Cardiac muscle cell (in vitro differentiated cells and primary cell): Measurements from ENCODE around the gene QSOX1. TPM values are rescaled to one million over a fixed set of nuclear protein-coding genes. Genes with fewer than 3 reads are reported as not detected.

Source experiments
- DNase-seq, 2 donors: peaks; one replicate each; pipeline versions ENCODE4 v3.0.0 to v3.0.0-alpha.2; 2010 to 2017; ENCODE audit warnings: low read depth in 1 of 2, low spot score in 1 of 2
- H3K27ac ChIP-seq: fragments of 200-600 bp; sonication (generic); 2 replicates; pipeline ENCODE4 v1.5.1; 2016
- H3K27me3 ChIP-seq: fragments of 200-600 bp; sonication (generic); 2 replicates; pipeline ENCODE4 v1.6.0; 2016; ENCODE audit warnings: control low read depth
- H3K36me3 ChIP-seq: fragments of 200-600 bp; sonication (generic); 2 replicates; pipeline ENCODE4 v1.5.1; 2016; ENCODE audit warnings: control low read depth
- H3K4me1 ChIP-seq: fragments of 200-600 bp; sonication (generic); 2 replicates; pipeline ENCODE4 v1.8.1; 2017; ENCODE audit warnings: low read depth, mild to moderate bottlenecking, mixed run types
- H3K4me3 ChIP-seq: fragments of 200-600 bp; sonication (generic); 2 replicates; pipeline ENCODE4 v1.5.1; 2016; ENCODE audit warnings: mild to moderate bottlenecking
- H3K9me3 ChIP-seq: fragments of 200-600 bp; sonication (generic); 2 replicates; pipeline ENCODE4 v1.5.1; 2017; ENCODE audit warnings: low read depth, mild to moderate bottlenecking, control low read depth
- CTCF ChIP-seq: IDR thresholded peaks from 2 replicates; pipeline ENCODE4 v1.5.1; 2012; ENCODE audit warnings: low read depth, mild to moderate bottlenecking, low read length
- polyA plus RNA-seq: library from polyadenylated mRNA; unstranded; fragments of >200 nt; fragmentation: Nextera tagmentation; extraction: Ambion mirVana; gene quantifications from 2 replicates; pipeline ENCODE4 v1.2.1, GENCODE V29; 2016
- total RNA-seq: library from RNA; depleted of rRNA; stranded (reverse); fragments of >200 nt; gene quantifications from 2 replicates; pipeline ENCODE4 v1.2.3, GENCODE V29; 2016

The QSOX1 gene
- total and polyA plus RNA-seq, 2 experiments from 2014 or later: 23.2 to 37.8 TPM

GRCh38 chr1:180230791-180231505 is 76.3 kb downstream of the QSOX1 start:
- H3K4me3 ChIP-seq: peak overlapping the region; percentile 44
- TF ChIP-seq CTCF: no peak
- no peaks in the 10 kb centered on the region for H3K36me3 ChIP-seq
- no peak overlapping the region for H3K27ac ChIP-seq
- peak; percentile 65 to 71 for DNase-seq
- H3K9me3 ChIP-seq: no peaks in the 10 kb centered on the region
- H3K4me1 ChIP-seq: no peaks in the 10 kb centered on the region
- H3K27me3 ChIP-seq: peaks cover 100% of the 10 kb centered on the region

GRCh38 chr1:180231506-180231921 is 76.8 kb downstream of the QSOX1 start:
- Histone ChIP-seq H3K4me1 (no peaks in the 10 kb centered on the region), H3K27ac (no peak overlapping the region), H3K36me3 (no peaks in the 10 kb centered on the region), H3K4me3 (peak overlapping the region; percentile 44), H3K27me3 (peaks cover 100% of the 10 kb centered on the region), H3K9me3 (no peaks in the 10 kb centered on the region)
- no peak for TF ChIP-seq CTCF
- DNase-seq: peak; percentile 36 to 47

GRCh38 chr1:180231936-180232335 is 77.3 kb downstream of the QSOX1 start:
- DNase-seq: no peak
- H3K4me3 ChIP-seq: no peak overlapping the region
- peaks cover 100% of the 10 kb centered on the region for H3K27me3 ChIP-seq
- no peak for TF ChIP-seq CTCF
- no peak overlapping the region for H3K27ac ChIP-seq
- H3K9me3 ChIP-seq: no peaks in the 10 kb centered on the region
- H3K36me3 ChIP-seq: no peaks in the 10 kb centered on the region
- H3K4me1 ChIP-seq: no peaks in the 10 kb centered on the region

- no peak for DNase-seq
- H3K9me3 ChIP-seq: no peaks in the 10 kb centered on the region
- peaks cover 100% of the 10 kb centered on the region for H3K27me3 ChIP-seq
- H3K27ac ChIP-seq: no peak overlapping the region
- no peaks in the 10 kb centered on the region for H3K36me3 ChIP-seq
- H3K4me1 ChIP-seq: no peaks in the 10 kb centered on the region
- no peak overlapping the region for H3K4me3 ChIP-seq
- no peak for TF ChIP-seq CTCF
Observed at GRCh38 chr1:180232521-180233043, 77.9 kb downstream of the QSOX1 start.

- no peak for DNase-seq
Observed at GRCh38 chr1:180233191-180234011, 78.7 kb downstream of the QSOX1 start.

More at GRCh38 chr1:180233191-180234011, 78.7 kb downstream of the QSOX1 start:
- Histone ChIP-seq H3K27ac (no peak overlapping the region), H3K4me3 (no peak overlapping the region), H3K36me3 (no peaks in the 10 kb centered on the region), H3K4me1 (no peaks in the 10 kb centered on the region), H3K9me3 (no peaks in the 10 kb centered on the region), H3K27me3 (peaks cover 100% of the 10 kb centered on the region)
- TF ChIP-seq CTCF: no peak
